ENCODE data around the gene CACNA1D.

The CACNA1D gene

DNA sequence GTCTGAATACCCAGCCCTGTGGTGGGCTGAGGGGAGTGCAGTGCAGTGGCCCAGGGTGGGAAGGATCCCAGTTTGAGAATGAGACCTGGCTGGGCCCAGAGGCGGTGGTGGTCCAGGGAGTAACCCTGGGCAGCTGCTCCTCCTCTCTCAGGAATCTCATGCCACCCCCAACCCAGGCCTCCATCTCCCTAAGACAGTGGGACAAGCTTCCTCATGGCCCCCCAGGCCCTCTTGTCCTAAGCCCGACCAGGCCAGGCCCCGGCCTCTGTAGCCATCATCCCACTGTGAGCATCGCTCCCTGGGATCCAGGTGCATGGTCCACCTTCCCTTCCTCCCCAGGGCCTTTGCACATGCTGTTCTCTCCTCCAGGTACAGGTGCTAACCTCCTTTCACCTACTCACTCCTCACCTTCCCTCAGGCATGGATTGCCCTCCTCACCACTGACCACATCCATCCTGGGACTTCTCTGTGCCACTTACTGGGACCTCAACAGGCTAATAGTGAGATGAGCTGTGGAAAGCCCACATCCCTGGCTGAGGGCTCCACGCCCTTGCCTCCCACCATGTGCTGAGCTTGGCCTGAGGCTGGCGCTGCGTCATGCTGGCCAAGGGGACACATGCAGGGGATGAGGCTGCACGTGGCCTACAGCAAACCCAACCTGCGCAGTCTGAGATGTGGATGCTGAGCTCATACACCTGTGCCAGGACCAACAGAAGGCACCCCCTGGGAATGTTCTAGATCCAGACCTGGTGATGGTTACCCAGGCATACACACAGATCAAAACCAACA is 341.9 kb downstream of the CACNA1D start:
- no peak for DNase-seq

- no peak for DNase-seq
Measured at GRCh38 chr3:53837331-53837730, 342.9 kb downstream of the CACNA1D start.

GRCh38 chr3:53841296-53841695 is 346.9 kb downstream of the CACNA1D start:
- no peak for DNase-seq

- DNase-seq = peak; percentile 51
Measured at GRCh38 chr3:53842436-53843194, 348.2 kb downstream of the CACNA1D start.

GRCh38 chr3:53843195-53844177 is 349.1 kb downstream of the CACNA1D start:
- no peak for DNase-seq

DNA sequence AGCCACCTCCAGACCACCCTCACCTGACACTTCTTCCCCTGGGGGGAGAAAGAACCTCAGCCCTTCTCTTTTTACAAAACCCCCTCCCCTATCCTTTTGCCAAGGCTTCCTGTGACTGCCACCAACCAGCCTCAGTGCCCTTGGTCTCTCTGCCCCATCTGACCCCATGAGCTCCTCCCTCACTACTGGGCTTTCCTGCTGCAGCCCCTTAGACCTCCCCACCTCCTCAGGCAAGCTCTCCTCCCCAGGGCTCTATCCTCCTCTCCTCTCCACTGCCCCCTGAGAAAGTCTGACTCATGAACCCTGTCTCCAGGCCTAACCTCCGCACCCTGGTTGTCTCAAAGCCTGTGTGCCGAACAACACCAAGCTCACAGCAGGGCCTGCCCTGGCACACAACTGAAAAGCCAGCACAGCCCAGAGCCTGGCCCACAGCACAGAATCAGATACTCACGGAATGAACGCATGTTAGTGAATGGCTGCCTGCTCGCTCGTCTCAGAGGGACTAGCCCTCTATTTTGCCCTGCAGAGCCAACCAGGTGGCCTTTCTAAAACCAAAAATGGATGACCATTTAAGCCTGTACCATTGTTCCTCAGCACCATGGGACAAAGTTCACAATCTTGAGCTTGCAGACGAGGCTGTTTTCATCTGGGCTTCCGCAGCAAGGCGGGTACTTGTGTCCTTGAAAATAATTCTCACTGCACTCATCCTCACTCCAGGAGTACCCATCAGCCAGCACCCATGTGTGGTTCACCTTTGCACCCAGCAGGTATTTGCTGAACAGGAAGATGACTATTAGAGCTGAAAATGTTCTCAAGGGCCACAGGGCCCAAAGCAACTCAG is 350.1 kb downstream of the CACNA1D start:
- DNase-seq = no peak

GRCh38 chr3:53845103-53845880 is 350.9 kb downstream of the CACNA1D start:
- peak; percentile 18 for DNase-seq

DNA sequence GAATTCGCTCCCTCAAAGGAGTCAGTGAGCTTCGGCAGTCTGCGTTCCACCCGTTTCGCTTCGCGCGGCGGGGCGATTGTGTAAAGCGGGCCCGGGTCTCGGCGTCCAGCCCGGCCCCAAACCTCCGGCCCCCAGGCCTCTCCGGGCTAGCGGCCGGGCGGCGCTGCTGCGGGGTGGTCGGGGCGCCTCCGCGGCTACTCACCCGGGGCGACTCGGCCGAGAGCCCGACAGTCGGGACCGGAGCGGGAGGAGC is 351.4 kb downstream of the CACNA1D start:
- DNase-seq = no peak

- no peak for DNase-seq
Measured at GRCh38 chr3:53846134-53846850, 351.9 kb downstream of the CACNA1D start, which contains the start of the genes CHDH and IL17RB. Gene CHDH (minus strand): TSS chr3:53846419. CDS start chr3:53824008, 22,411 bp downstream. Gene IL17RB (plus strand): TSS chr3:53846568. CDS start chr3:53846589, 21 bp downstream.

- DNase-seq = no peak
Measured at GRCh38 chr3:53846851-53847155, 352.4 kb downstream of the CACNA1D start.

DNA sequence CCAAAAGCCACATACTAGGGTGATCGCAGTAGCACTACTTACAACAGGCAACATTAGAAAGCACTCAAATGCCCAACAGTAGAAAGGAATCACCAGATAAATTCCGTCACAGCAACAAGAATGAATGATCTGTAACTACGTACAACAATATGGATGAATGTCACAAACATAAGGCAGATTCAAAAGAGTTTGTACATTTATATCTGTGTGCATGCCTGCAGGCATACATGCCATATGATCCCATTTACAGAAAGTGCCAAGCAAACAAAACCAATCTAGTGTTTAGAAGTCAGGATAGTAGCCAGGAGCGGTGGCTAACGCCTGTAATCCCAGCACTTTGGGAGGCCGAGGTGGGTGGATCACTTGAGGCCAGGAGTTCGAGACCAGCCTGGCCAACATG is 355.5 kb downstream of the CACNA1D start:
- no peak for DNase-seq

DNA sequence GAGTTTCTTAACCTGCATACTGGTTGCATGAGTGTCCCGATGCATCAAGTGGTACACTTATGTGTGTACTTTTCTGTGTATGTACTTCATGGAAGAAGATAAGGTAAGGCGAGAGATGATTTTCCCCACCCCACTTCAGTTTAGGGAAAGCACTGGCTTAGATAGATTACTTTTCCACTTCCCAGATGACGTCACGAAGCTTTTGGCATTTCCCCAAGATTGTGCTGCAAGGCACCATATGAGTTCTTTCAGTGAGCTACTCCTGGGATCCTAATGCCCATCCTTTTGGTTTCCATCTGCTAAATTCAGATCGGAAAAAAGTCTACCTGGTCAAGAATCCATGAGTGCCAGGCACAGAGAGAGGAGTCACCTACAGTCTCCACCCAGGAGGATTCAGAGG is 356.5 kb downstream of the CACNA1D start:
- DNase-seq = no peak

- DNase-seq = no peak
Measured at GRCh38 chr3:53856964-53857363, 362.6 kb downstream of the CACNA1D start.

- no peak for DNase-seq
Measured at GRCh38 chr3:53858096-53858741, 363.8 kb downstream of the CACNA1D start.

- DNase-seq = no peak
Measured at GRCh38 chr3:53859178-53859577, 364.8 kb downstream of the CACNA1D start.

DNA sequence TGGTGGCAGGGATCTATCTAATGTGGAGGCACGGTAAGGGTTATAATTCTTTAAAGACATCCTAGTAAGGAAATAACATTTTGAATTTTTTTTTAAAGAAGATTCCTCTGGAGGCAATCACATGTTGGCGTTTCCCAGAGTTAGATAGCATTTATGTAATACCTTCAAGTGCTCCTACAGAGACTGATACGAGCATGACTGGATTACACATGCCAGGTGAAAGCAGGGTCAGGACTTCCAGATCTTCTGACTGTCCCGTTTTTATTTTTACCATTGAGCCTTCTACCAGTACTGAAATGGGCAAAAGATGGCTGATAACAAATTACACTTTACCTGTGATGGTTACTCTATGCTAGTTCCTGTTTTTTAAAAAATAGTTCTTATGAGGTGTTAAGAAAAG is 365.8 kb downstream of the CACNA1D start:
- DNase-seq = no peak

GRCh38 chr3:53862241-53862640 is 367.8 kb downstream of the CACNA1D start:
- no peak for DNase-seq

DNA sequence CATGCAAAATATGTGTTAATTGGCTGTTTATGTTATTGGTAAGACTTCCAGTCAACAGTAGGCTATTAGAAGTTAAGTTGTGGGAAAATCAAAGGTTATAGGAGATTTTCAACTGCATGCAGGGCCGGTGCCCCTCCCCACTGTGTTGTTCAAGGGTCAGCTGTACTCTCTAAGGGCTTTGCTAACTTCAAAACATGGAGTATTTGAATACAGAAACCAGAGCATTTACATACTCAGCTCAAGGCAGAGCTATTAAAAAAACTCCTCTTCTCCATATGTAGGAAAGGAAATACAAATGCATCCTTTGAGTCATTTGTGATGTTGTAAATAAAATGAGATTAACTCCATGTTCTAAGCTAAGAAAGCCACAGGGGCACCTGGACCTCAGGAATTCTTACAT is 368.7 kb downstream of the CACNA1D start:
- no peak for DNase-seq
